CD14-positive monocyte (primary cell): ENCODE results near the gene PDXP. TPM values are rescaled to one million over a fixed set of nuclear protein-coding genes. Genes with fewer than 3 reads are reported as not detected.

ENCODE experiments used
- DNase-seq, 3 donors: peaks; one replicate each; pipeline ENCODE4 v3.0.0-alpha.2; 2011 to 2022
- H2AFZ ChIP-seq: 2 replicates; pipeline ENCODE4 v1.6.0; 2012; ENCODE audit warnings: mild to moderate bottlenecking, low read depth, low read length, inconsistent platforms; ENCODE audit not compliant: insufficient read depth, poor library complexity, severe bottlenecking
- H3K27ac ChIP-seq, 2 donors: 1 replicate in 1 of 2; 2 replicates in 1 of 2; pipeline ENCODE4 v1.5.1; 2012 to 2013; ENCODE audit warnings: low read length in 2 of 2, control low read depth in 1 of 2, inconsistent platforms in 1 of 2, low read depth in 1 of 2, mild to moderate bottlenecking in 1 of 2
- H3K27me3 ChIP-seq, 2 donors: one replicate each; pipeline versions ENCODE4 v1.6.0 to v1.6.1; 2011 to 2013; ENCODE audit warnings: low read length in 2 of 2; ENCODE audit not compliant: control insufficient read depth in 2 of 2, insufficient read depth in 2 of 2
- H3K36me3 ChIP-seq, 2 donors: replicated peaks in 1 of 2; 1 replicate in 1 of 2; 2 replicates in 1 of 2; pipeline versions ENCODE4 v1.5.1 to v1.6.1; 2012 to 2013; ENCODE audit warnings: low read length in 2 of 2, control low read depth in 1 of 2, inconsistent platforms in 1 of 2, mild to moderate bottlenecking in 1 of 2; ENCODE audit not compliant: insufficient read depth in 2 of 2, control insufficient read depth in 1 of 2
- H3K4me1 ChIP-seq, 2 donors: 1 replicate in 1 of 2; 2 replicates in 1 of 2; pipeline versions ENCODE4 v1.5.1 to v1.6.1; 2012 to 2013; ENCODE audit warnings: low read length in 2 of 2, control low read depth in 1 of 2, inconsistent platforms in 1 of 2, mild to moderate bottlenecking in 1 of 2, moderate library complexity in 1 of 2; ENCODE audit not compliant: insufficient read depth in 2 of 2, control insufficient read depth in 1 of 2
- H3K4me2 ChIP-seq: replicated peaks from 2 replicates; pipeline ENCODE3; 2012; ENCODE audit warnings: low read length, moderate library complexity, mild to moderate bottlenecking; ENCODE audit not compliant: poor library complexity, severe bottlenecking; ENCODE audit errors: extremely low read depth
- H3K4me3 ChIP-seq, 3 experiments: fragments of 200-600 bp in 1 of 3; sonication (generic) in 1 of 3; replicated peaks in 1 of 3; 1 replicate in 2 of 3; 2 replicates in 1 of 3; pipeline ENCODE4 v1.5.1; 2011 to 2013; ENCODE audit warnings: low read length in 3 of 3, mild to moderate bottlenecking in 3 of 3, control low read depth in 2 of 3, low read depth in 2 of 3, inconsistent platforms in 1 of 3, moderate library complexity in 1 of 3
- H3K79me2 ChIP-seq: 2 replicates; pipeline ENCODE4 v1.6.0; 2012; ENCODE audit warnings: mild to moderate bottlenecking, control low read depth, inconsistent platforms, low read length, moderate library complexity; ENCODE audit not compliant: insufficient read depth
- H3K9ac ChIP-seq: 2 replicates; pipeline ENCODE4 v1.6.0; 2017; ENCODE audit warnings: low read length, mild to moderate bottlenecking; ENCODE audit not compliant: insufficient read depth, poor library complexity, severe bottlenecking
- H3K9me3 ChIP-seq, 2 donors: replicated peaks in 1 of 2; 1 replicate in 1 of 2; 2 replicates in 1 of 2; pipeline versions ENCODE4 v1.5.1 to v1.6.1; 2012 to 2013; ENCODE audit warnings: low read length in 2 of 2, control low read depth in 1 of 2; ENCODE audit not compliant: control insufficient read depth in 1 of 2, insufficient read depth in 1 of 2
- H4K20me1 ChIP-seq: 2 replicates; pipeline ENCODE4 v1.6.0; 2012; ENCODE audit warnings: mild to moderate bottlenecking, low read length, control low read depth, moderate library complexity; ENCODE audit not compliant: insufficient read depth
- H3K27ac Mint-ChIP-seq, 7 donors: one replicate each; pipeline ENCODE4 v1.8.0; 2020; ENCODE audit warnings: mild to moderate bottlenecking in 7 of 7, mixed read lengths in 7 of 7, moderate library complexity in 6 of 7, inconsistent platforms in 2 of 7
- H3K27me3 Mint-ChIP-seq, 3 donors: one replicate each; pipeline ENCODE4 v1.8.0; 2021 to 2022; ENCODE audit warnings: low read depth in 3 of 3, mild to moderate bottlenecking in 3 of 3, mixed read lengths in 3 of 3, moderate library complexity in 3 of 3, inconsistent platforms in 1 of 3
- H3K36me3 Mint-ChIP-seq, 2 donors: one replicate each; pipeline ENCODE4 v1.8.0; 2020; ENCODE audit warnings: mixed read lengths in 2 of 2, inconsistent platforms in 1 of 2, mild to moderate bottlenecking in 1 of 2
- H3K4me1 Mint-ChIP-seq: one replicate; pipeline ENCODE4 v1.8.0; 2020; ENCODE audit warnings: mild to moderate bottlenecking, mixed read lengths
- H3K4me3 Mint-ChIP-seq, 2 donors: one replicate each; pipeline ENCODE4 v1.8.0; 2020; ENCODE audit warnings: mild to moderate bottlenecking in 2 of 2, mixed read lengths in 2 of 2, moderate library complexity in 1 of 2
- H3K9me3 Mint-ChIP-seq, 7 donors: one replicate each; pipeline ENCODE4 v1.8.0; 2020 to 2022; ENCODE audit warnings: mixed read lengths in 7 of 7, mild to moderate bottlenecking in 6 of 7, moderate library complexity in 6 of 7, inconsistent platforms in 2 of 7
- CTCF ChIP-seq: fragments of 200-600 bp; IDR thresholded peaks from one replicate; pipeline ENCODE4 v1.8.0; 2022; ENCODE audit warnings: antibody characterized with exemption, mild to moderate bottlenecking
- WGBS: methylation state at CpG from one replicate; pipeline ENCODE4 v1.1.5; 2013; ENCODE audit warnings: missing lambda C conversion rate; ENCODE audit not compliant: insufficient coverage; 5-methylcytosine and 5-hydroxymethylcytosine counted together
- intact Hi-C, 2 donors: fragments of 100-400 bp; cut with micrococcal nuclease; formaldehyde crosslinking; loops; one replicate each; pipeline versions ENCODE4 v1.15.0 to v1.15.1; 2023
- polyA plus RNA-seq, 3 donors: library from polyadenylated mRNA; depleted of rRNA in 1 of 3; unstranded in 2 of 3; stranded (reverse) in 1 of 3; fragments of 300-500 nt in 2 of 3; fragments of >200 nt in 1 of 3; fragmentation: Illumina TruSeq in 2 of 3; gene quantifications; 1 replicate in 2 of 3; 2 replicates in 1 of 3; pipeline ENCODE4 v1.2.3, GENCODE V29; 2012 to 2021

The PDXP gene
- polyA plus RNA-seq, 3 donors = 1.0 to 4.7 (median 4.3) TPM

GRCh38 chr22:37713761-37714160, 55.2 kb downstream of the PDXP start:
- H3K4me3 Mint-ChIP-seq = no peak overlapping the region
- H3K4me1 Mint-ChIP-seq = peaks cover 3% of the 10 kb centered on the region
- H3K27me3 Mint-ChIP-seq = no peaks in the 10 kb centered on the region
- intact Hi-C loops = no loop called here
- Histone ChIP-seq H3K27ac (no peak overlapping the region), H2AFZ (no peak overlapping the region), H3K36me3 (peaks cover 0 to 2% of the 10 kb centered on the region in 2 donors), H3K27me3 (no peaks in the 10 kb centered on the region), H4K20me1 (no peaks in the 10 kb centered on the region), H3K4me2 (no peak overlapping the region), H3K9me3 (no peaks in the 10 kb centered on the region), H3K9ac (no peak overlapping the region), H3K4me1 (peaks cover 6% of the 10 kb centered on the region in 2 donors), H3K4me3 (no peak overlapping the region), H3K79me2 (no peaks in the 10 kb centered on the region)
- no peak for DNase-seq
- H3K36me3 Mint-ChIP-seq = peaks cover 21 to 47% of the 10 kb centered on the region in 2 donors
- peaks cover 0 to 3% (median 0%) of the 10 kb centered on the region in 7 donors for H3K9me3 Mint-ChIP-seq
- 86% methylated on average over 5 of the region's 7 CpGs for WGBS
- TF ChIP-seq CTCF = no peak
- no peak overlapping the region for H3K27ac Mint-ChIP-seq

GRCh38 chr22:37714634-37715033, 56.1 kb downstream of the PDXP start:
- no peaks in the 10 kb centered on the region for H3K27me3 ChIP-seq
- no peak overlapping the region for H2AFZ ChIP-seq
- Mint-ChIP-seq H3K27ac (no peak overlapping the region), H3K27me3 (peaks cover 0 to 1% (median 0%) of the 10 kb centered on the region in 3 donors), H3K4me3 (no peak overlapping the region), H3K4me1 (no peaks in the 10 kb centered on the region), H3K9me3 (peaks cover 0 to 3% (median 0%) of the 10 kb centered on the region in 7 donors), H3K36me3 (peaks cover 23 to 47% of the 10 kb centered on the region in 2 donors)
- no peaks in the 10 kb centered on the region for H3K9me3 ChIP-seq
- no CpG with 5 or more reads among the region's 2 CpGs for WGBS
- H3K36me3 ChIP-seq = peaks cover 0 to 2% of the 10 kb centered on the region in 2 donors
- H3K9ac ChIP-seq = no peak overlapping the region
- no peak for TF ChIP-seq CTCF
- no peaks in the 10 kb centered on the region for H3K79me2 ChIP-seq
- H3K4me3 ChIP-seq = no peak overlapping the region
- H3K4me1 ChIP-seq = no peaks in the 10 kb centered on the region
- no peak overlapping the region for H3K27ac ChIP-seq
- H3K4me2 ChIP-seq = no peak overlapping the region
- no peak for DNase-seq
- no peaks in the 10 kb centered on the region for H4K20me1 ChIP-seq
- intact Hi-C loops = no loop called here
